Stomach (tissue), 4 donors: ENCODE measurements around the gene SPATA19.

Experiments
- POLR2A ChIP-seq, 4 donors: fragments of 450-650 bp; IDR thresholded peaks; one replicate each; pipeline ENCODE4 v1.6.1; 2016; ENCODE audit warnings: antibody characterized with exemption in 4 of 4, control low read depth in 2 of 4, mild to moderate bottlenecking in 1 of 4, moderate library complexity in 1 of 4
- POLR2AphosphoS5 ChIP-seq, 3 donors: sonication (generic); formaldehyde crosslinking; IDR thresholded peaks; one replicate each; pipeline ENCODE4 v1.6.1; 2016; ENCODE audit warnings: antibody characterized with exemption in 3 of 3
- TF ChIP-seq, protein P1 (sequence below), 7 experiments: fragments of 450-650 bp in 4 of 7; fragments of 200-600 bp in 3 of 7; sonication (generic) in 3 of 7; IDR thresholded peaks; one replicate each; pipeline ENCODE4 v1.5.1; 2016 to 2019; ENCODE audit warnings: antibody characterized with exemption in 7 of 7, control low read depth in 2 of 7, mild to moderate bottlenecking in 1 of 7

DNA sequence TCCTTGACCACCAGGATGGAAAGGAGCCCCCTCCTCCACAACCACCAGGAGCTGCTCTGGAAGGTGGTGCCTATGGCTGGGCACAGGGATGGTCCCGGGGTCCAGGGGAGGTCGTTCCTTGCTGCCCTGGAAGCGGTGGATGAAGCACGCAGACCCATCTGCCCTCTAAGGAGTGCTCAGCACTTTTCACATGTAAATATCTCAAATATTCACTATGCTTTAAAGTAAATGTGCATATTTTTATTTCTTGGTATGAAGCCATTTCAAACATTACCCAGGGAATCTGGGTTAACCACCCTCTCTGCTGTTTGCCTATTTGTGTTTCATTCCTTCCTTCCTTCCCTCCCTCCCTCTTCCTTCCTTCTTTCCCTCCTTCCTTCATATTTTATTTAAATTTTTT is 21.7 kb downstream of the SPATA19 start:
- TF ChIP-seq POLR2A (IDR thresholded peaks at IDR 0.05) (no peak), POLR2AphosphoS5 (IDR thresholded peaks at IDR 0.05) (no peak)
- TF ChIP-seq, protein P1, sequence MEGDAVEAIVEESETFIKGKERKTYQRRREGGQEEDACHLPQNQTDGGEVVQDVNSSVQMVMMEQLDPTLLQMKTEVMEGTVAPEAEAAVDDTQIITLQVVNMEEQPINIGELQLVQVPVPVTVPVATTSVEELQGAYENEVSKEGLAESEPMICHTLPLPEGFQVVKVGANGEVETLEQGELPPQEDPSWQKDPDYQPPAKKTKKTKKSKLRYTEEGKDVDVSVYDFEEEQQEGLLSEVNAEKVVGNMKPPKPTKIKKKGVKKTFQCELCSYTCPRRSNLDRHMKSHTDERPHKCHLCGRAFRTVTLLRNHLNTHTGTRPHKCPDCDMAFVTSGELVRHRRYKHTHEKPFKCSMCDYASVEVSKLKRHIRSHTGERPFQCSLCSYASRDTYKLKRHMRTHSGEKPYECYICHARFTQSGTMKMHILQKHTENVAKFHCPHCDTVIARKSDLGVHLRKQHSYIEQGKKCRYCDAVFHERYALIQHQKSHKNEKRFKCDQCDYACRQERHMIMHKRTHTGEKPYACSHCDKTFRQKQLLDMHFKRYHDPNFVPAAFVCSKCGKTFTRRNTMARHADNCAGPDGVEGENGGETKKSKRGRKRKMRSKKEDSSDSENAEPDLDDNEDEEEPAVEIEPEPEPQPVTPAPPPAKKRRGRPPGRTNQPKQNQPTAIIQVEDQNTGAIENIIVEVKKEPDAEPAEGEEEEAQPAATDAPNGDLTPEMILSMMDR (IDR thresholded peaks at IDR 0.05) = no peak
